Measurements from ENCODE around the gene TP73. TPM values are rescaled to one million over a fixed set of nuclear protein-coding genes. Genes with fewer than 3 reads are reported as not detected.
"Not testable (repeated sequence)": the region's sequence is repeated elsewhere in the genome, so short reads cannot be mapped to it uniquely, and the experiment has no call there.

Gene TP73
- total and polyA plus RNA-seq, 2 experiments from 2014 or later: not detected

GRCh38 chr1:3618531-3618880 is 33.8 kb upstream of the TP73 start:
- no peak overlapping the region for H2AFZ ChIP-seq
- in situ Hi-C loops (cut with MboI): no loop called here
- no peaks in the 10 kb centered on the region for H3K36me3 ChIP-seq (ENCODE audit: low read depth)
- no peak for DNase-seq
- H3K4me3 ChIP-seq: no peak overlapping the region
- TF ChIP-seq EZH2 (IDR thresholded peaks at IDR 0.05; ENCODE audit: insufficient read depth, poor library complexity, severe bottlenecking): no peak
- TF ChIP-seq EZH2phosphoT487 (IDR thresholded peaks at IDR 0.05; ENCODE audit: insufficient read depth, low read depth): no peak
- H3K9me2 ChIP-seq (ENCODE audit: insufficient read depth): no peaks in the 10 kb centered on the region
- 77 to 92% methylated on average over 9 of the region's 9 CpGs for WGBS, 2 experiments (ENCODE audit: low coverage in 1 of 2, low lambda C conversion rate in 2 of 2, missing lambda C conversion rate in 2 of 2)
- H3K9me3 ChIP-seq (ENCODE audit: low read depth): no peaks in the 10 kb centered on the region
- no peaks in the 10 kb centered on the region for H3K27me3 ChIP-seq (replicated peaks; ENCODE audit: insufficient read depth)
- H3F3A ChIP-seq (ENCODE audit: insufficient read depth): no peaks in the 10 kb centered on the region
- H3K4me1 ChIP-seq (ENCODE audit: insufficient read depth): peaks cover 5% of the 10 kb centered on the region; the same call in 1 of the 2 replicates
- no peak overlapping the region for H3K4me2 ChIP-seq (ENCODE audit: unreplicated experiment)
- H3K27ac ChIP-seq: no peak overlapping the region
- H4K20me1 ChIP-seq (ENCODE audit: insufficient read depth): no peaks in the 10 kb centered on the region
- H3K9ac ChIP-seq: no peak overlapping the region
- peaks cover 8% of the 10 kb centered on the region for H3K79me2 ChIP-seq (ENCODE audit: insufficient read depth)

- WGBS, 2 experiments (ENCODE audit: low coverage in 1 of 2, low lambda C conversion rate in 2 of 2, missing lambda C conversion rate in 2 of 2): 17 to 19% methylated on average over 21 of the region's 21 CpGs
- no peak overlapping the region for H3K27ac ChIP-seq
- DNase-seq: peak; percentile 87
- H3K36me3 ChIP-seq (ENCODE audit: low read depth): no peaks in the 10 kb centered on the region
- no peak overlapping the region for H3K4me3 ChIP-seq
- no peaks in the 10 kb centered on the region for H3K27me3 ChIP-seq (replicated peaks; ENCODE audit: insufficient read depth)
- H3K9ac ChIP-seq: no peak overlapping the region
- peaks cover 7% of the 10 kb centered on the region; the same call in 1 of the 2 replicates for H3K4me1 ChIP-seq (ENCODE audit: insufficient read depth)
- H3K79me2 ChIP-seq (ENCODE audit: insufficient read depth): peaks cover 14% of the 10 kb centered on the region
- H3F3A ChIP-seq (ENCODE audit: insufficient read depth): no peaks in the 10 kb centered on the region
- in situ Hi-C loops (cut with MboI): no loop called here
- no peaks in the 10 kb centered on the region for H3K9me2 ChIP-seq (ENCODE audit: insufficient read depth)
- TF ChIP-seq EZH2 (IDR thresholded peaks at IDR 0.05; ENCODE audit: insufficient read depth, poor library complexity, severe bottlenecking): no peak
- TF ChIP-seq EZH2phosphoT487 (IDR thresholded peaks at IDR 0.05; ENCODE audit: insufficient read depth, low read depth): no peak
- H4K20me1 ChIP-seq (ENCODE audit: insufficient read depth): no peaks in the 10 kb centered on the region
- H3K4me2 ChIP-seq (ENCODE audit: unreplicated experiment): no peak overlapping the region
- no peaks in the 10 kb centered on the region for H3K9me3 ChIP-seq (ENCODE audit: low read depth)
- no peak overlapping the region for H2AFZ ChIP-seq
These were observed 33.2 kb upstream of the TP73 start for GRCh38 chr1:3618881-3619671.

- WGBS, 2 experiments (ENCODE audit: low coverage in 1 of 2, low lambda C conversion rate in 2 of 2, missing lambda C conversion rate in 2 of 2): 77 to 79% methylated on average over 12 of the region's 12 CpGs
- no peak overlapping the region for H3K4me2 ChIP-seq (ENCODE audit: unreplicated experiment)
- no peak overlapping the region for H2AFZ ChIP-seq
- H3K9me3 ChIP-seq (ENCODE audit: low read depth): no peaks in the 10 kb centered on the region
- peaks cover 20% of the 10 kb centered on the region for H3K79me2 ChIP-seq (ENCODE audit: insufficient read depth)
- no peak overlapping the region for H3K9ac ChIP-seq
- H3F3A ChIP-seq (ENCODE audit: insufficient read depth): no peaks in the 10 kb centered on the region
- no peaks in the 10 kb centered on the region for H3K9me2 ChIP-seq (ENCODE audit: insufficient read depth)
- H3K4me1 ChIP-seq (ENCODE audit: insufficient read depth): peaks cover 9% of the 10 kb centered on the region; the same call in 1 of the 2 replicates
- no peaks in the 10 kb centered on the region for H3K27me3 ChIP-seq (replicated peaks; ENCODE audit: insufficient read depth)
- no peak overlapping the region for H3K27ac ChIP-seq
- in situ Hi-C loops (cut with MboI): loop anchor here (10.0 kb wide), 1 partner anchor 136 kb away; no protein-coding TSS in a partner anchor
- no peak for TF ChIP-seq EZH2 (IDR thresholded peaks at IDR 0.05; ENCODE audit: insufficient read depth, poor library complexity, severe bottlenecking)
- TF ChIP-seq EZH2phosphoT487 (IDR thresholded peaks at IDR 0.05; ENCODE audit: insufficient read depth, low read depth): no peak
- DNase-seq: no peak
- no peak overlapping the region for H3K4me3 ChIP-seq
- no peaks in the 10 kb centered on the region for H4K20me1 ChIP-seq (ENCODE audit: insufficient read depth)
- no peaks in the 10 kb centered on the region for H3K36me3 ChIP-seq (ENCODE audit: low read depth)
These were observed 31.6 kb upstream of the TP73 start for GRCh38 chr1:3620708-3621107.

- not testable (repeated sequence) for H3K27ac ChIP-seq; H2AFZ ChIP-seq; H3K4me2 ChIP-seq (ENCODE audit: unreplicated experiment); H3F3A ChIP-seq (ENCODE audit: insufficient read depth); H3K9me2 ChIP-seq (ENCODE audit: insufficient read depth); H3K9ac ChIP-seq; H4K20me1 ChIP-seq (ENCODE audit: insufficient read depth); H3K9me3 ChIP-seq (ENCODE audit: low read depth); H3K36me3 ChIP-seq (ENCODE audit: low read depth); H3K27me3 ChIP-seq (replicated peaks; ENCODE audit: insufficient read depth); H3K4me3 ChIP-seq
- in situ Hi-C loops (cut with MboI): loop anchor here (10.0 kb wide), 1 partner anchor 136 kb away; no protein-coding TSS in a partner anchor
- peaks cover 25% of the 10 kb centered on the region for H3K79me2 ChIP-seq (ENCODE audit: insufficient read depth)
- peaks cover 14% of the 10 kb centered on the region; the same call in 1 of the 2 replicates for H3K4me1 ChIP-seq (ENCODE audit: insufficient read depth)
- DNase-seq: peak; percentile 42
- WGBS, 2 experiments (ENCODE audit: low coverage in 1 of 2, low lambda C conversion rate in 2 of 2, missing lambda C conversion rate in 2 of 2): 19 to 29% methylated on average over 15 of the region's 15 CpGs
These were observed 31.1 kb upstream of the TP73 start for GRCh38 chr1:3621151-3621671.

- not testable (repeated sequence) for H2AFZ ChIP-seq; H3K27ac ChIP-seq; H3K9me3 ChIP-seq (ENCODE audit: low read depth); H3K4me2 ChIP-seq (ENCODE audit: unreplicated experiment); H3K27me3 ChIP-seq (replicated peaks; ENCODE audit: insufficient read depth); H3K9ac ChIP-seq; H3K36me3 ChIP-seq (ENCODE audit: low read depth); DNase-seq; H3K9me2 ChIP-seq (ENCODE audit: insufficient read depth); H3F3A ChIP-seq (ENCODE audit: insufficient read depth); H4K20me1 ChIP-seq (ENCODE audit: insufficient read depth); H3K4me3 ChIP-seq
- peaks cover 25% of the 10 kb centered on the region for H3K79me2 ChIP-seq (ENCODE audit: insufficient read depth)
- WGBS, 2 experiments (ENCODE audit: low coverage in 1 of 2, low lambda C conversion rate in 2 of 2, missing lambda C conversion rate in 2 of 2): 65 to 66% methylated on average over 9 of the region's 9 CpGs
- peaks cover 14% of the 10 kb centered on the region; the same call in 1 of the 2 replicates for H3K4me1 ChIP-seq (ENCODE audit: insufficient read depth)
- in situ Hi-C loops (cut with MboI): loop anchor here (10.0 kb wide), 1 partner anchor 137 kb away; no protein-coding TSS in a partner anchor
These were observed 30.2 kb upstream of the TP73 start for GRCh38 chr1:3622102-3622501.

Measured in GM23248 (cell line).